ENCODE results near the gene CACNA1C. TPM values are rescaled to one million over a fixed set of nuclear protein-coding genes. Genes with fewer than 3 reads are reported as not detected.

Gene CACNA1C
- total RNA-seq, 1 experiment from 2014 or later = 1.1 TPM

DNA sequence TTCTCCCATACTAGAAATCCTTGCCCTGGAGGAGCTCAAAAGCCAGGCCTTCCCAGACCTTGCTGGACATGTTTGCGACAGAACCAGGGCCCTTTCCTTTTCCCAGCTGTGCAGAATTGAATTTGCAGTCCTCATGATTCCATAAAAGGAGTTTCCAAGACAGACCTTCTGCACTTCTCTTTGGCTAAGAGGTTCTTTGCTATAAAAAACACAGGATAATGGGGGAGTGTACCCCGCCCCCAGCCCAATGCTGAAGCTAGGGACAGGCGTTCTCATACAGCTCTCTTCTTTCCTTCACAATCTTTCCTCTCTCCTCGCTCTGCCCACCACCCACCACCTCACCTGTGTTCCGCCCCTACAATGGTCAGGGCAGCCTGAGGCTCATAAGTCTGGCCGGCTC lies 569.7 kb downstream of the CACNA1C start:
- no peaks in the 10 kb centered on the region for H4K20me1 ChIP-seq (ENCODE audit: control insufficient read depth, insufficient read depth, insufficient read length)
- Mint-ChIP-seq H3K4me3 (no peak overlapping the region), H3K27ac (no peak overlapping the region; a peak in 1 of 7 replicates), H3K27me3 (ENCODE audit: low read depth) (peaks cover 15% of the 10 kb centered on the region), H3K4me1 (peaks cover 22 to 24% of the 10 kb centered on the region in 2 experiments), H3K9me3 (no peaks in the 10 kb centered on the region; a peak in 1 of 5 replicates), H3K36me3 (ENCODE audit: insufficient read depth in 1 of 3, low read depth in 3 of 3) (no peaks in the 10 kb centered on the region)
- H3K9me3 ChIP-seq (ENCODE audit: control insufficient read depth, low read depth, low read length) = no peaks in the 10 kb centered on the region
- no peaks in the 10 kb centered on the region for H3K27me3 ChIP-seq (ENCODE audit: insufficient read depth, low read length)
- no peak overlapping the region for H3K27ac ChIP-seq (ENCODE audit: insufficient read length, low read depth, low read length)
- peaks cover 7% of the 10 kb centered on the region for H3K4me1 ChIP-seq (ENCODE audit: insufficient read depth, low read length)
- H3K4ac ChIP-seq (ENCODE audit: low read depth, low read length) = no peak overlapping the region
- H3K9ac ChIP-seq (ENCODE audit: extremely low read depth, insufficient read length, low read length) = no peak overlapping the region
- H2AFZ ChIP-seq (ENCODE audit: low read length) = no peak overlapping the region
- no CpG with 5 or more reads among the region's 6 CpGs for WGBS (ENCODE audit: extremely low coverage, insufficient read length, low lambda C conversion rate)
- no peak overlapping the region for H2BK12ac ChIP-seq (ENCODE audit: insufficient read length, low read depth, low read length)
- no peaks in the 10 kb centered on the region for H3K79me2 ChIP-seq (ENCODE audit: insufficient read depth, low read length)
- no peak overlapping the region for H3K4me2 ChIP-seq (ENCODE audit: insufficient read depth, insufficient read length, low read length)
- H3K79me1 ChIP-seq (ENCODE audit: insufficient read depth, low read depth, low read length, poor library complexity, severe bottlenecking) = no peaks in the 10 kb centered on the region
- H2BK120ac ChIP-seq (ENCODE audit: low read depth, low read length, poor library complexity, severe bottlenecking) = no peak overlapping the region
- no peak overlapping the region for H4K5ac ChIP-seq (ENCODE audit: insufficient read length, low read depth, low read length)
- H3K18ac ChIP-seq (ENCODE audit: insufficient read length, low read depth, low read length) = no peak overlapping the region
- no peak overlapping the region for H4K8ac ChIP-seq (replicated peaks; ENCODE audit: insufficient read length, low read depth, low read length)
- TF ChIP-seq, protein P1, sequence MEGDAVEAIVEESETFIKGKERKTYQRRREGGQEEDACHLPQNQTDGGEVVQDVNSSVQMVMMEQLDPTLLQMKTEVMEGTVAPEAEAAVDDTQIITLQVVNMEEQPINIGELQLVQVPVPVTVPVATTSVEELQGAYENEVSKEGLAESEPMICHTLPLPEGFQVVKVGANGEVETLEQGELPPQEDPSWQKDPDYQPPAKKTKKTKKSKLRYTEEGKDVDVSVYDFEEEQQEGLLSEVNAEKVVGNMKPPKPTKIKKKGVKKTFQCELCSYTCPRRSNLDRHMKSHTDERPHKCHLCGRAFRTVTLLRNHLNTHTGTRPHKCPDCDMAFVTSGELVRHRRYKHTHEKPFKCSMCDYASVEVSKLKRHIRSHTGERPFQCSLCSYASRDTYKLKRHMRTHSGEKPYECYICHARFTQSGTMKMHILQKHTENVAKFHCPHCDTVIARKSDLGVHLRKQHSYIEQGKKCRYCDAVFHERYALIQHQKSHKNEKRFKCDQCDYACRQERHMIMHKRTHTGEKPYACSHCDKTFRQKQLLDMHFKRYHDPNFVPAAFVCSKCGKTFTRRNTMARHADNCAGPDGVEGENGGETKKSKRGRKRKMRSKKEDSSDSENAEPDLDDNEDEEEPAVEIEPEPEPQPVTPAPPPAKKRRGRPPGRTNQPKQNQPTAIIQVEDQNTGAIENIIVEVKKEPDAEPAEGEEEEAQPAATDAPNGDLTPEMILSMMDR (conservative IDR thresholded peaks at IDR 0.05) = no peak
- no peak overlapping the region for H3K14ac ChIP-seq (ENCODE audit: insufficient read depth, low read length)
- no peak overlapping the region for H2BK15ac ChIP-seq (ENCODE audit: low read depth, low read length)
- no peak for DNase-seq
- H2BK5ac ChIP-seq (ENCODE audit: insufficient read length, low read length) = no peak overlapping the region
- H2AK5ac ChIP-seq (ENCODE audit: insufficient read length, low read length) = no peak overlapping the region
- no peak overlapping the region for H2BK20ac ChIP-seq (ENCODE audit: low read depth, low read length, poor library complexity, severe bottlenecking)
- no peak overlapping the region for H4K91ac ChIP-seq (ENCODE audit: insufficient read length, low read depth, low read length)
- no peak overlapping the region for H3K56ac ChIP-seq (ENCODE audit: insufficient read length, low read depth, low read length)
- H3T11ph ChIP-seq (ENCODE audit: low read length) = no peak overlapping the region
- H3K23ac ChIP-seq (ENCODE audit: insufficient read length, low read depth, low read length) = no peak overlapping the region
- H3K23me2 ChIP-seq (ENCODE audit: insufficient read length, low read depth, low read length, poor library complexity, severe bottlenecking) = no peaks in the 10 kb centered on the region

All from H9 (cell line).